ENCODE data around the gene RPL13.

The RPL13 gene

DNA sequence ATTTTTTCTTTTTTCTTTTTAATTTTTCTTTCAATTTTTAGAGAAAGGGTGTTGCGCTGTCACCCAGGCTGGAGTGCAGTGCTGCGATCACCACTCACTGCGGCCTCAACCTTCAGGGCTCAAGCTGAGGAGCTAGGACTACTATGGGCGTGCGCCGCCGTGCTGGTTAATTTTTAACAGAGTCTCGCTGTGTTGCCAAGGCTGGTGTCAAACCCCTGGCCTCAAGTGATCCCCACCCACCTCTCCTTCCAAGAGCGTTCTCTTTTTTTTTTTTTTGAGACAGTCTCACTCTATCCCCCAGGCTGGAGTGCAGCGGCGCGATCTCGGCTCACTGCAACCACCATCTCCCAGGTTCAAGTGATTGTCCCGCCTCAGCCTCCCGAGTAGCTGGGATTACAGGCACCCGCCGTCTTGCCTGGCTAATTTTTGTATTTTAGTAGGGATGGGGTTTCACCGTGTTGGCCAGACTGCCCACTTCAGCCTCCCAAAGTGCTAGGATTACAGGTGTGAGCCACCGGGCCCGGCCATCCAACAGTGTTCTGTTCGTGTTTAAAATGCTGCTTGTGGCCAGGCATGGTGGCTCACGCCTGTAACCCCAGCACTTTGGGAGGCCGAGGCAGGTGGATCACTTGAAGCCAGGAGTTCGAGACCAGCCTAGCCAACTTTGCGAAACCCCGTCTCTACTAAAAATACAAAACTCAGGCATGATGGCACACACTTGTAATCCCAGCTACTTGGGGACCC lies 14.5 kb upstream of the RPL13 start:
- DNase-seq, result no peak

- no peak for DNase-seq
Observed at GRCh38 chr16:89546781-89547180, 13.7 kb upstream of the RPL13 start.

DNA sequence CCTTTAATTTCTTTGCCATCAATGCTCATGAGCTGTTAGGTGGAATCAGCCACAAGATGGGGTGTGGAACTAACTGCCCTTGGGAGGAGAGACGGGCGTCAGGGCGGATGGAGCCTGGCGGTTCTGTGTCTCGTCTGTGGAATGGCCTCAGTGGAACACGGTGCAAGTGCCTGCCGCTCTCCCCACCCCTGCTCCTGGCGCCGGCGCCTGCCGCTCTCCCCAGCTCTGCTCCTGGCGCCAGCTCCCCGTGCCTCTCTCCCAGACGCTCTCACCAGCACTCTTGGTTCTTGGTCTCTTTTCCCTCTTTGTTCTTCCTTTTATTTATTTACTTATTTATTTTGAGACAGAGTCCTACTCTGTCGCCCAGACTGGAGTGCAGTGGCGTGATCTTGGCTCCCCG lies 13.2 kb upstream of the RPL13 start:
- DNase-seq, result no peak

DNA sequence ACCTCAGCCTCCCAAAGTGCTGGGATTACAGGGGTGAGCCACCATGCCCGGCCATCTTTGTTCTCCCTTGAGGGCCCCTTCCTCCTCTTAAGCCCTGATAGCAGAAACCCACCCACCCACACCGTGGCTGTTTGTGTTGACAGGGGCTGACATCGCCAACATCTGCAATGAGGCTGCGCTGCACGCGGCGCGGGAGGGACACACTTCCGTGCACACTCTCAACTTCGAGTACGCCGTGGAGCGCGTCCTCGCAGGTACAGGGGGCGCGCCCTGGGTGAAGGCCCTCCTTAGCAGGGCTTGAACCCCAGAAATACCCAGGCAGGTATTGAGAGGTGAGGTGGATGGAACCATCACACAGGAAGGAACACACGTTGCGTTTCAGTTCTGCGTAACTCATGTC lies 12.6 kb upstream of the RPL13 start:
- no peak for DNase-seq

DNA sequence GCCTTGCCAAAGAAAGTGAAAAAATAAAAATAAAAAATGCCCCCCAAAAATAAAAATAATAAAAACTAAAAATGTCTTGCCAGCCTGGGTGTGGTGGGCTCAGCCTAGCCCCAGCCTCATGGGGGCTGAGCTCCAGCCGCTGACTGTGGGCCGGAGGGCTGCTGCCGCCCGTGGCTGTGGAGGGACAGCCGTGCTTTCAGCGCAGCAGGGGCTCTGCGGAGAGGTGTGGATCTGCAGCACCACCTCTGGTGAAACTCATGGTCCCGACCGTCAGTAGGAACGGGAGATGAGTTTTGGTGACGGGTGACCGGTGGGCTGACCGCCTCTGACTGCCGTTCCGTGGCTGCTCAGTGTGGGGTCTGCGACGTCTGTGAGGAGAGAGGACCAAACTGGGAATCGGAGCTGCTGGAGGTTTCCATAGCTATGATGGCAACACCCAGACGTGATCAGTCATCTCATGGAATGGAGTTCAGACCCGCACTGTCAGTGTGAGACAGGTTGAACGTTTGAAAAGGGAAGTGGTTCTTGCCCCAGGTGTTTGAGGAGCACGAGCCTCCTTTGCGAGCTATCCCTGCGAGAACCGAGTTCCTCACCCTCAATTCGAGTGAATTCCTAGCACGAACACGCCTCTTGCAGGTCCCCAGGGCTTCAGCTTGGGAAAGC lies 12.0 kb upstream of the RPL13 start:
- no peak for DNase-seq

DNA sequence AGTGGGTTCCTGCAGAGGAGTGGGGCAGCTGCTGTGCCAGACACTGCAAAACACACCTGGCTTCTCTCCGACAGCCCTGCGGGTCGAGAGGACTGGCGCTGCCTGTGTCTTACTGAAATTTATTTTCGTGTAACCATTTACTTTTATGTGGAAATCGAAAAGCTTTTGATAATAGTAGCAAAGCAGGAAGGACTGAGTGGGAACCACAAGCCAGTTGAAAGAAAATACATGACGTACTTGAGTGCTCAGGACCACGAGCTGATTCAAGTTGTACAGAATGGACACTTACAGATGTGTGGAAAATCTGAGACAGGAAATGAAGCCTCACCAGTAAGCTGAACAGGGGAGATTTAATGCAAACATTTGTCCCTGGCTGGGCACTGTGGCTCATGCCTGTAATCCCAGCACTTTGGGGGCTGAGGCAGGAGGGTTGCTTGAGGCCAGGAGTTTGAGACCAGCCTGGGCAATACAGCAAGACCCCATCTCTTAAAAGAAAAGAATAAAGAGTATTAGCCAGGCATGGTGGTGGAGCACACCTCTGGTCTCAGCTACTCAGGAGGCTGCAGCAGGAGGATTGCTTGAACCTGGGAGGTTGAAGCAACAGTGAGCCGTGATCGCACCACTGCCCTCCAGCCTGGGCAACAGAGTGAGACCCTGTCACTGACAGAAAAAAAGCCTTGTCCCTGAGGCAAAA lies 11.3 kb upstream of the RPL13 start:
- no peak for DNase-seq

DNA sequence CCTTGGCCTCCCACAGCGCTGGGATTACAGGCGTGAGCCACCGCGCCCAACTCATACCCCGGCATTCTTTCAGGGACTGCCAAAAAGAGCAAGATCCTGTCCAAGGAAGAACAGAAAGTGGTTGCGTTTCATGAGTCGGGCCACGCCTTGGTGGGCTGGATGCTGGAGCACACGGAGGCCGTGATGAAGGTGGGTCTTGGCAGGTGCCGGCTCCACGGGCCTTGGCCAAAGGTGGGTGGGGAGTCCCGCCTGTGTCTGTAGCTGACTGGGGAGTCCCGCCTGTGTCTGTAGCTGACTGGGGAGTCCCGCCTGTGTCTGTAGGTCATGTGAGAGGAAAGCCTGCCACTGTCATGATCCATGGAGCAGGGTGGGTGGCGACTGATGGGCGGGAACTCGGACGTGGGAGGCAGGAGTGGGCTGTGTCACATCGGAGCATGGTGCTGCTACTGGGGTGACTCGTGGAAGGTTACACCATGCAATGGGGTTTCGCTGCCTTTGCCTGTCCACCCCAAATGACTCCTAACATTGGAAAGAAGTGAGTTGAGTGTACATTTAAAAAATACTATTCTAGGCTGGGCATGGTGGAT lies 10.0 kb upstream of the RPL13 start:
- no peak for DNase-seq

- no peak for DNase-seq
Observed at GRCh38 chr16:89552329-89552728, 8.2 kb upstream of the RPL13 start.

DNA sequence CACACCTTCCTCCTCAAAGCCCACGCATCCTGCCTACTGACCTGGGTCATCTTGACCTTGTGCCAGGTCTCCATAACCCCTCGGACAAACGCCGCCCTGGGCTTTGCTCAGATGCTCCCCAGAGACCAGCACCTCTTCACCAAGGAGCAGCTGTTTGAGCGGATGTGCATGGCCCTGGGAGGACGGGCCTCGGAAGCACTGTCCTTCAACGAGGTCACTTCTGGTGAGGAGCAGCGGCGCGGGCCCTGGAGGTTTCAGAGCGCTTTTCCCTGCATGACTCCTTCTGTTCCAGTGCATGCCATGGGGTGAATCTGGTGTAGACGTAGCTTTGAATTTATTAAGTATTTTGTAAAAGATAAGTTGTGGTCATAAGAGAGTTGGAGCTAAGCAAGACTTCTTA lies 7.6 kb upstream of the RPL13 start:
- DNase-seq, result no peak

DNA sequence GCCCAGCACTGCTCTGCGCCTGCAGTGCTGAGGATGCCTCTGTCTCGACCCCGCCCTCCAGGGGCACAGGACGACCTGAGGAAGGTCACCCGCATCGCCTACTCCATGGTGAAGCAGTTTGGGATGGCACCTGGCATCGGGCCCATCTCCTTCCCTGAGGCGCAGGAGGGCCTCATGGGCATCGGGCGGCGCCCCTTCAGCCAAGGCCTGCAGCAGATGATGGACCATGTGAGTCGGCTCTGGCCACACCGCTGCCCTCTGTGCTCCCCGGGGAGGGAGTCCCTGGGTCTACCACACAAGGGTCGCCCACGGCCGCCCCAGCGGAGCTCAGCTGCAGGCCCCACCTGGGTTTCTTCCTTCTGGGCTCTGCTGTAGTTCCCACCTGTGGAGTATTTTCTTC lies 6.7 kb upstream of the RPL13 start:
- no peak for DNase-seq

- no peak for DNase-seq
Observed at GRCh38 chr16:89554343-89554742, 6.1 kb upstream of the RPL13 start.

- DNase-seq, result no peak
Observed at GRCh38 chr16:89555265-89555664, 5.2 kb upstream of the RPL13 start.

DNA sequence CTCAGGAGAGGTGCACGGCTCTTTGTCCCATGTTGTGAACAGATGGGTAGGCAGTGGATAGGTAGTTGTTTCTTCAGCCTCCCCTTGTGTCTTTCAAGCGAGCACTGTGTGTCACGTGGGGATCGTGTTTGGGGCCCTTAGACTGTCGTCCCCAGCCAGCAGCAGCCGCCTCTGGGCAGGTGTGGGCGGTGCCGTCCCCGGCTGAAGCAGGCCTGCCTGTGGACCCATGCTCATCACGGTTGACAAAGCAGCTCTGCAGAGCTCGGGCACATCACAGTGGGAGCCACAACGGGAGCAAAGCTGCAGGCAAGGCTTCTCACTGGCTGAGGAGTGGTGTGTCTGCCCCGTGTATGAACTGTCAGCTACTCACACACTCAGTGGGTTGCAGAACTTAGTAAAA lies 4.7 kb upstream of the RPL13 start:
- DNase-seq, result no peak

GRCh38 chr16:89556750-89557689 lies 3.5 kb upstream of the RPL13 start:
- DNase-seq, result peak; percentile 85

DNA sequence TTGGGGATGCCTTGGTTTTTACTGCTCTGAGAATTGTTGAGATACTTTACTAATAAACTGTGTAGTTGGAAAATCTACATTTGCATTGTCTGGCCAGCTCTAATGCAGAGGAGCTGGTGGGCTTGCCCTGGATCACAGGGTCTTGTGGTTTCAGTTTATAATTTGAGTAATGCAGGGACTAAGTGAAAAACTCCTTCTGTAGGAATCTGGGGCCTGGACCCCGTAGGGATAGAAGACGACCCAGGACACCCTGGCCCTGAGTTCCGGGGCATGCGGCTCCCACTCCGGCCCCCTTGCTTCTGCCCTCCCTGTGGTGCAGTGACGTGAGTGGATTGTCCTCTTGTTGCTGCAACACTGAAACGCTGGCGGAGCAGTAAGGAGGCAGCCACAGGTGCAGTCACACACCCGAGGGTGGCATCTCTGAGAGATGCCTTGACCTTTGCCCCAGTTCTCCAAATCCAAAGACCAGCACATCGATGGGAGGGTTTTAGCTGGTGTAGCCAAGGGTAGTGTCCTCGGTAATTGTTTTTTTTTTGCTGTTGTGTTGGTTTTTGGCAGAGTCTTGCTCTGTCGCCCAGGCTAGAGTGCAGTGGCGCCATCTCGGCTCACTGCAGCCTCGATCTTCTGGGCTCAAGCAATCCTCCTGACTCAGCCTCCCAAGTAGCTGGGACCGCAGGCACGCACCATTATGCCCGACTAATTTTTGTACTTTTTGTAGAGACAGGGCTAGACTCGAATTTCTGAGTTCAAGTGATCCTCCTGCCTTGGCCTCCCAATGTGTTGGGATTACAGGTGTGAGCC lies 2.6 kb upstream of the RPL13 start:
- no peak for DNase-seq

GRCh38 chr16:89561142-89561883 lies 831 bp downstream of the RPL13 start:
- DNase-seq, result no peak

DNA sequence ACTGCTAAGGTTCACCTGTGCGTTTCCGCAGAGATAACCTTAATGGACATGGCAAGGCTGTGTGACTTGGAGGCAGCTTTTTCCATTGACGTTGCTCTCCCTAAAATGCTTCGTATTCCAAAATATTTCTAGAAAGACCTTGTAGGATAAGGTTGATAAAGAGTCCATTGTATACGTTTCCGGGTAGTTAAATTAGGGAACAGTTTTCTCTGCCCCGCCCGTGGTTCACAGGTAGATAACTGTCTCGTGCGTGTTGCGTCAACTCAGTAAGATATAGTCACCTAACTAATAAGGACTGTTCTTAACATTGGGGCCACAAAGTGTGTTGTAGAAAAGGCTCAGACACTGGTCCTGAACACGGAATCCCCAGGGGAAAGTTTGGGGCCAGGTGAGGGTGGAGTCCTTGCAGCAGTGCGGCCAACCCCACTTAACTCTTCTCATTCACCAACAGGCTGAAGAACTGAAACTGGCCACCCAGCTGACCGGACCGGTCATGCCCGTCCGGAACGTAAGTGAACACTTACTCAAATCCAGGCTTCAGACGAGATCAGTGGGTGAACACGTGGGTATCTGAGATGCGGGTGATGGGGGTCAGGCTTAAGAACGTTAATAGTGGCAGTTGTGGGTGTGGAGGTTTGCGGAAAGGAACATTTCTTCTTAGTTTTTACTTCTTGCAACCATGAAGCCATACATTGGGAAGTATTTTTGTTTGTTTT lies 1.6 kb downstream of the RPL13 start:
- no peak for DNase-seq

DNA sequence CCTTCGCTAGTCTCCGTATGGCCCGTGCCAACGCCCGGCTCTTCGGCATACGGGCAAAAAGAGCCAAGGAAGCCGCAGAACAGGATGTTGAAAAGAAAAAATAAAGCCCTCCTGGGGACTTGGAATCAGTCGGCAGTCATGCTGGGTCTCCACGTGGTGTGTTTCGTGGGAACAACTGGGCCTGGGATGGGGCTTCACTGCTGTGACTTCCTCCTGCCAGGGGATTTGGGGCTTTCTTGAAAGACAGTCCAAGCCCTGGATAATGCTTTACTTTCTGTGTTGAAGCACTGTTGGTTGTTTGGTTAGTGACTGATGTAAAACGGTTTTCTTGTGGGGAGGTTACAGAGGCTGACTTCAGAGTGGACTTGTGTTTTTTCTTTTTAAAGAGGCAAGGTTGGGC lies 2.5 kb downstream of the RPL13 start:
- no peak for DNase-seq

DNA sequence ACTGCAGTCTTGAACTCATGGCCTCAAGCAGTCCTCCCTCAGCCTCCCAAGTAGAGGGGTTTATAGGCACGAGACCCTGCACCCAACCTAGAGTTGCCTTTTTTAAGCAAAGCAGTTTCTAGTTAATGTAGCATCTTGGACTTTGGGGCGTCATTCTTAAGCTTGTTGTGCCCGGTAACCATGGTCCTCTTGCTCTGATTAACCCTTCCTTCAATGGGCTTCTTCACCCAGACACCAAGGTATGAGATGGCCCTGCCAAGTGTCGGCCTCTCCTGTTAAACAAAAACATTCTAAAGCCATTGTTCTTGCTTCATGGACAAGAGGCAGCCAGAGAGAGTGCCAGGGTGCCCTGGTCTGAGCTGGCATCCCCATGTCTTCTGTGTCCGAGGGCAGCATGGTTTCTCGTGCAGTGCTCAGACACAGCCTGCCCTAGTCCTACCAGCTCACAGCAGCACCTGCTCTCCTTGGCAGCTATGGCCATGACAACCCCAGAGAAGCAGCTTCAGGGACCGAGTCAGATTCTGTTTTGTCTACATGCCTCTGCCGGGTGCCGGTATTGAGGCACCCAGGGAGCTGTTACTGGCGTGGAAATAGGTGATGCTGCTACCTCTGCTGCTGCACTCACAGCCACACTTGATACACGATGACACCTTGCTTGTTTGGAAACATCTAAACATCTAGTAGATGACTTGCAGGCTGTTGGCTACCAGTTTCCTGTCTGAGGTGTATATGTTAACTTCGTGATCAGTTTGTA lies 3.3 kb downstream of the RPL13 start:
- DNase-seq, result no peak

Measured in stimulated activated CD4-positive, alpha-beta T cell treated with anti-CD3 and anti-CD28 coated beads, Interleukin-12 subunit alpha, Interleukin-12 subunit beta, amount 100 ng/mL, for 4 hours (primary cell).